ENCODE data around the gene KCNH1. TPM values are rescaled to one million over a fixed set of nuclear protein-coding genes. Genes with fewer than 3 reads are reported as not detected.

Gene KCNH1
- total and polyA plus RNA-seq, 2 experiments from 2014 or later, result 0.71 to 1.8 TPM

- Histone ChIP-seq H3K27ac (no peak overlapping the region), H4K20me1 (ENCODE audit: insufficient read depth) (no peaks in the 10 kb centered on the region), H3K36me3 (ENCODE audit: low read depth) (no peaks in the 10 kb centered on the region), H3K27me3 (replicated peaks; ENCODE audit: insufficient read depth) (no peaks in the 10 kb centered on the region), H3K9ac (no peak overlapping the region), H3K4me1 (ENCODE audit: insufficient read depth) (no peaks in the 10 kb centered on the region), H3K9me2 (ENCODE audit: insufficient read depth) (no peaks in the 10 kb centered on the region), H3K4me2 (ENCODE audit: unreplicated experiment) (no peak overlapping the region), H3K9me3 (ENCODE audit: low read depth) (no peaks in the 10 kb centered on the region), H3F3A (ENCODE audit: insufficient read depth) (no peaks in the 10 kb centered on the region), H2AFZ (no peak overlapping the region), H3K4me3 (no peak overlapping the region), H3K79me2 (ENCODE audit: insufficient read depth) (no peaks in the 10 kb centered on the region)
- TF ChIP-seq EZH2phosphoT487 (IDR thresholded peaks at IDR 0.05; ENCODE audit: insufficient read depth, low read depth), result no peak
- no peak for TF ChIP-seq EZH2 (IDR thresholded peaks at IDR 0.05; ENCODE audit: insufficient read depth, poor library complexity, severe bottlenecking)
- 10 to 18% methylated on average over 3 of the region's 3 CpGs for WGBS, 2 experiments (ENCODE audit: low coverage in 1 of 2, low lambda C conversion rate in 2 of 2, missing lambda C conversion rate in 2 of 2)
- in situ Hi-C loops (cut with MboI), result no loop called here
- no peak for DNase-seq
Measured at GRCh38 chr1:210748796-210749195, 385.2 kb downstream of the KCNH1 start.

DNA sequence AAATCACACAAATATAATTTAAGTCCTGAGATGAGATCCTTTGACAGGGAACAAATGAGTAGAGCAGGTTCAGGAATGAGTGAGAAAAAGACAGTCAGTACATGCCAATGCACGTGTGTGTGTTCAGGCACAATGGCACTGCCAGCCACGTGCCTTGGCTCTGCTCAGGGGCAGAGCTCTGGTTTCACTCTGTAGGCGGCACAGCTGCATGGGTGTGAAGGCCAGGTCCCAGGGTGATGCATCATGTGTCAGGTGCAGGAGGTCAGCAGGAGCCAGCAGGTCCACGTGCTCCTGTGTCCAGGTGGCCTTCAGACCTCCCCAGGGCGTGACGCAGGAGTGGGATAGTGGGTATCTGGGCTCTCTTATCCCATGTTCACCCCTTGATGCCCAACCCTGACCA, 386.1 kb downstream of the KCNH1 start:
- H3F3A ChIP-seq (ENCODE audit: insufficient read depth), result no peaks in the 10 kb centered on the region
- no peaks in the 10 kb centered on the region for H3K27me3 ChIP-seq (replicated peaks; ENCODE audit: insufficient read depth)
- no peak for DNase-seq
- H3K9me3 ChIP-seq (ENCODE audit: low read depth), result no peaks in the 10 kb centered on the region
- H3K9ac ChIP-seq, result no peak overlapping the region
- H3K36me3 ChIP-seq (ENCODE audit: low read depth), result no peaks in the 10 kb centered on the region
- no peak overlapping the region for H3K4me2 ChIP-seq (ENCODE audit: unreplicated experiment)
- WGBS, 2 experiments (ENCODE audit: low coverage in 1 of 2, low lambda C conversion rate in 2 of 2, missing lambda C conversion rate in 2 of 2), result 8 to 15% methylated on average over 6 of the region's 6 CpGs
- no peaks in the 10 kb centered on the region for H3K79me2 ChIP-seq (ENCODE audit: insufficient read depth)
- no peaks in the 10 kb centered on the region for H3K4me1 ChIP-seq (ENCODE audit: insufficient read depth)
- H4K20me1 ChIP-seq (ENCODE audit: insufficient read depth), result no peaks in the 10 kb centered on the region
- H3K4me3 ChIP-seq, result no peak overlapping the region
- H3K27ac ChIP-seq, result no peak overlapping the region
- in situ Hi-C loops (cut with MboI), result no loop called here
- no peaks in the 10 kb centered on the region for H3K9me2 ChIP-seq (ENCODE audit: insufficient read depth)
- TF ChIP-seq EZH2 (IDR thresholded peaks at IDR 0.05; ENCODE audit: insufficient read depth, poor library complexity, severe bottlenecking) (no peak), EZH2phosphoT487 (IDR thresholded peaks at IDR 0.05; ENCODE audit: insufficient read depth, low read depth) (no peak)
- H2AFZ ChIP-seq, result no peak overlapping the region

GRCh38 chr1:210747112-210747511, 386.8 kb downstream of the KCNH1 start:
- DNase-seq, result no peak

DNA sequence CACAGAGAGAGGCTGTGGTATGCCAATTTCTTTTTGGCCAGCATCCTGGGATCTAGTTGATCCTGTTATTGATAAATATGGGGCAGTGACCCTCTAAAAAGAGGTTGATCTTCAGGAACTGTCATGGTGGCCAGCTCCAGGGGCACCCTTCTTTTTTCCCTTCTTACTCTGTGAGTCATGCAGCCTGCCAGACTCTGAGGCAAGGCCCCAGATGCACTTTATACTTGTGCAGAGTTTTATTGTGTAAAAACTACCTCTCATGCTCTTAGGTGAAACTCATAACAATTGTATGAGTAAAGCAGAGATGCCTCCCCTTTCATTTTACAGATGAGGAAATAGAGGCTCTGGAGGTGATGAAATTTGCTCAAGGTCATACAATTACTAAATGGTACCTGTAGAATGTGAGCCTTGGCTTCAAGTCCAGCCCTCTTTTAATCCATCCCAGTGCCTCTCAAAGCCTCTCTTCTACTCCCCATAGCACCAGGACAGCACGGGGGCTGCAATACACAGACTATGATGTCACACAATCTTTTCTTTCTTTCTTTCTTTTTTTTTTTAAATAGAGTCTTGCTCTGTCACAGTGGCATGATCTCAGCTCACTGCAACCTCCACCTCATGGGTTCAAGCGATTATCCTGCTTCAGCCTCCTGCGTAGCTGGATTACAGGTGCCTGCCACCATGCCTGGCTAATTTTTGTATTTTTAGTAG, 387.8 kb downstream of the KCNH1 start:
- Histone ChIP-seq H3K9me3 (ENCODE audit: low read depth) (no peaks in the 10 kb centered on the region), H3K4me3 (no peak overlapping the region), H4K20me1 (ENCODE audit: insufficient read depth) (no peaks in the 10 kb centered on the region), H2AFZ (no peak overlapping the region), H3K36me3 (ENCODE audit: low read depth) (no peaks in the 10 kb centered on the region), H3F3A (ENCODE audit: insufficient read depth) (no peaks in the 10 kb centered on the region), H3K9me2 (ENCODE audit: insufficient read depth) (no peaks in the 10 kb centered on the region), H3K9ac (no peak overlapping the region), H3K79me2 (ENCODE audit: insufficient read depth) (no peaks in the 10 kb centered on the region), H3K4me2 (ENCODE audit: unreplicated experiment) (no peak overlapping the region), H3K27me3 (replicated peaks; ENCODE audit: insufficient read depth) (no peaks in the 10 kb centered on the region), H3K4me1 (ENCODE audit: insufficient read depth) (no peaks in the 10 kb centered on the region), H3K27ac (no peak overlapping the region)
- WGBS, 2 experiments (ENCODE audit: low coverage in 1 of 2, low lambda C conversion rate in 2 of 2, missing lambda C conversion rate in 2 of 2), result 31 to 33% methylated on average over 3 of the region's 3 CpGs
- TF ChIP-seq EZH2 (IDR thresholded peaks at IDR 0.05; ENCODE audit: insufficient read depth, poor library complexity, severe bottlenecking) (no peak), EZH2phosphoT487 (IDR thresholded peaks at IDR 0.05; ENCODE audit: insufficient read depth, low read depth) (no peak)
- peak; percentile 2 for DNase-seq
- in situ Hi-C loops (cut with MboI), result no loop called here

More at GRCh38 chr1:210747112-210747511, 386.8 kb downstream of the KCNH1 start:
- Histone ChIP-seq H3K4me3 (no peak overlapping the region), H3K9me2 (ENCODE audit: insufficient read depth) (no peaks in the 10 kb centered on the region), H3K4me2 (ENCODE audit: unreplicated experiment) (no peak overlapping the region), H3K27me3 (replicated peaks; ENCODE audit: insufficient read depth) (no peaks in the 10 kb centered on the region), H3K4me1 (ENCODE audit: insufficient read depth) (no peaks in the 10 kb centered on the region), H3K27ac (no peak overlapping the region), H3K9me3 (ENCODE audit: low read depth) (no peaks in the 10 kb centered on the region), H3K9ac (no peak overlapping the region), H3F3A (ENCODE audit: insufficient read depth) (no peaks in the 10 kb centered on the region), H3K79me2 (ENCODE audit: insufficient read depth) (no peaks in the 10 kb centered on the region), H3K36me3 (ENCODE audit: low read depth) (no peaks in the 10 kb centered on the region), H4K20me1 (ENCODE audit: insufficient read depth) (no peaks in the 10 kb centered on the region), H2AFZ (no peak overlapping the region)
- 22% methylated on average over 3 of the region's 3 CpGs for WGBS, 2 experiments (ENCODE audit: low coverage in 1 of 2, low lambda C conversion rate in 2 of 2, missing lambda C conversion rate in 2 of 2)
- in situ Hi-C loops (cut with MboI), result no loop called here
- no peak for TF ChIP-seq EZH2 (IDR thresholded peaks at IDR 0.05; ENCODE audit: insufficient read depth, poor library complexity, severe bottlenecking)

All from GM23248 (cell line).